Thoracic aorta (tissue), 2 donors: ENCODE data around the gene NLGN1. TPM values are rescaled to one million over a fixed set of nuclear protein-coding genes. Genes with fewer than 3 reads are reported as not detected.

Source experiments
- ATAC-seq: fragments of 150-250 bp; one replicate; pipeline ENCODE4 v1.8.0; 2017; ENCODE audit warnings: low read depth; ENCODE audit not compliant: insufficient number of reproducible peaks, low FRiP score
- DNase-seq: peaks from one replicate; pipeline ENCODE4 v3.0.0-alpha.2; 2020; ENCODE audit warnings: low spot score
- H3K27ac ChIP-seq, 2 donors: fragments of 200-600 bp; sonication (generic); 1 replicate in 1 of 2; 2 replicates in 1 of 2; pipeline ENCODE4 v1.5.1; 2016; ENCODE audit warnings: mild to moderate bottlenecking in 2 of 2, moderate library complexity in 2 of 2
- H3K27me3 ChIP-seq: fragments of 200-600 bp; sonication (generic); replicated peaks from 2 replicates; pipeline ENCODE4 v1.6.0; 2016; ENCODE audit warnings: mild to moderate bottlenecking; ENCODE audit not compliant: insufficient read depth
- H3K36me3 ChIP-seq: fragments of 200-600 bp; sonication (generic); one replicate; pipeline ENCODE4 v1.5.1; 2016
- H3K4me1 ChIP-seq, 2 donors: fragments of 200-600 bp; sonication (generic); 1 replicate in 1 of 2; 2 replicates in 1 of 2; pipeline versions ENCODE4 v1.5.1 to v1.6.0; 2016; ENCODE audit warnings: low read depth in 2 of 2, mild to moderate bottlenecking in 1 of 2; ENCODE audit not compliant: control insufficient read depth in 1 of 2
- H3K4me3 ChIP-seq: fragments of 200-600 bp; sonication (generic); 2 replicates; pipeline ENCODE4 v1.5.1; 2016; ENCODE audit warnings: mild to moderate bottlenecking
- H3K9me3 ChIP-seq: fragments of 200-600 bp; sonication (generic); 2 replicates; pipeline ENCODE4 v1.5.1; 2016
- CTCF ChIP-seq: fragments of 200-600 bp; sonication (generic); IDR thresholded peaks from one replicate; pipeline ENCODE4 v1.5.1; 2019; ENCODE audit warnings: antibody characterized with exemption
- total RNA-seq, 2 donors: library from RNA; depleted of rRNA; stranded (reverse); fragments of >200 nt; gene quantifications; one replicate each; pipeline versions ENCODE4 v1.1.0 to v1.2.3, GENCODE V29; 2016

NLGN1 gene
- total RNA-seq, 2 donors from 2014 or later: 17.8 to 18.3 TPM

- Histone ChIP-seq H3K36me3 (no peaks in the 10 kb centered on the region), H3K27ac (no peak overlapping the region), H3K4me1 (no peaks in the 10 kb centered on the region), H3K27me3 (no peaks in the 10 kb centered on the region), H3K9me3 (no peaks in the 10 kb centered on the region), H3K4me3 (no peak overlapping the region)
- ATAC-seq (no peak), DNase-seq (no peak)
- no peak for TF ChIP-seq CTCF
Measured at GRCh38 chr3:173583496-173583895, 186.0 kb downstream of the NLGN1 start.

- peak; percentile 61 for TF ChIP-seq CTCF
- ATAC-seq (no peak), DNase-seq (no peak)
- Histone ChIP-seq H3K4me3 (peak overlapping the region; percentile 74), H3K27ac (peak overlapping the region; percentile 45 to 64), H3K36me3 (no peaks in the 10 kb centered on the region), H3K27me3 (no peaks in the 10 kb centered on the region), H3K4me1 (no peaks in the 10 kb centered on the region), H3K9me3 (no peaks in the 10 kb centered on the region)
Measured at GRCh38 chr3:173584093-173584837, 186.7 kb downstream of the NLGN1 start.

GRCh38 chr3:173584838-173585831 lies 187.6 kb downstream of the NLGN1 start:
- no peak for ATAC-seq
- Histone ChIP-seq H3K4me3 (peak overlapping the region; percentile 74), H3K27me3 (no peaks in the 10 kb centered on the region), H3K4me1 (no peaks in the 10 kb centered on the region), H3K36me3 (no peaks in the 10 kb centered on the region), H3K9me3 (no peaks in the 10 kb centered on the region), H3K27ac (peak overlapping the region; percentile 45 to 64)
- no peak for TF ChIP-seq CTCF
- DNase-seq: no peak

- DNase-seq (no peak), ATAC-seq (no peak)
- Histone ChIP-seq H3K9me3 (no peaks in the 10 kb centered on the region), H3K4me3 (peak overlapping the region; percentile 74), H3K27ac (peak overlapping the region; percentile 19 to 64), H3K36me3 (no peaks in the 10 kb centered on the region), H3K4me1 (no peaks in the 10 kb centered on the region), H3K27me3 (no peaks in the 10 kb centered on the region)
- no peak for TF ChIP-seq CTCF
Measured at GRCh38 chr3:173586166-173586565, 188.6 kb downstream of the NLGN1 start.

- H3K27ac ChIP-seq: no peak overlapping the region
- no peaks in the 10 kb centered on the region for H3K36me3 ChIP-seq
- no peak overlapping the region for H3K4me3 ChIP-seq
- no peaks in the 10 kb centered on the region for H3K27me3 ChIP-seq
- DNase-seq (no peak), ATAC-seq (no peak)
- TF ChIP-seq CTCF: no peak
- no peaks in the 10 kb centered on the region for H3K4me1 ChIP-seq
- H3K9me3 ChIP-seq: no peaks in the 10 kb centered on the region
Measured at GRCh38 chr3:173587055-173587454, 189.5 kb downstream of the NLGN1 start.
